ENCODE data around the gene TSFM.

- TF ChIP-seq SIN3A (IDR thresholded peaks at IDR 0.05; ENCODE audit: low read depth) (no peak), CTCF (IDR thresholded peaks at IDR 0.05 in 2 of 3, conservative IDR thresholded peaks at IDR 0.05 in 1 of 3; ENCODE audit: borderline replicate concordance in 1 of 3, insufficient read depth in 1 of 3, low read depth in 2 of 3, low read length in 2 of 3) (no peak), POLR2AphosphoS5 (IDR thresholded peaks at IDR 0.05; ENCODE audit: low read depth, low read length) (no peak), EZH2phosphoT487 (IDR thresholded peaks at IDR 0.05; ENCODE audit: borderline replicate concordance) (no peak), ZBTB33 (IDR thresholded peaks at IDR 0.05; ENCODE audit: extremely low read depth, insufficient replicate concordance, low read length) (no peak), POLR2A (IDR thresholded peaks at IDR 0.05; ENCODE audit: borderline replicate concordance, extremely low read depth, insufficient read depth, insufficient read length) (no peak), JUND (IDR thresholded peaks at IDR 0.05) (no peak), SP1 (IDR thresholded peaks at IDR 0.05; ENCODE audit: low read depth) (no peak), REST (IDR thresholded peaks at IDR 0.05; ENCODE audit: low read depth) (no peak), YY1 (IDR thresholded peaks at IDR 0.05; ENCODE audit: extremely low read depth, insufficient replicate concordance, low read depth, low read length) (no peak), SRF (IDR thresholded peaks at IDR 0.05; ENCODE audit: low read depth) (no peak), EZH2 (IDR thresholded peaks at IDR 0.05) (no peak)
Measured at GRCh38 chr12:57825451-57825850, 42.9 kb downstream of the TSFM start.
